Colon (tissue), 2 donors: ENCODE measurements around the gene GPATCH1.
"Not testable (repeated sequence)": the region's sequence is repeated elsewhere in the genome, so short reads cannot be mapped to it uniquely, and the experiment has no call there.

Experiments used
- FAIRE-seq: peaks from 2 replicates; lab custom pipeline; 2012; peaks lifted over from hg19 to GRCh38; lab: Jason Lieb, UNC
- donor health status: control.
- donor health status: control.

Gene GPATCH1

DNA sequence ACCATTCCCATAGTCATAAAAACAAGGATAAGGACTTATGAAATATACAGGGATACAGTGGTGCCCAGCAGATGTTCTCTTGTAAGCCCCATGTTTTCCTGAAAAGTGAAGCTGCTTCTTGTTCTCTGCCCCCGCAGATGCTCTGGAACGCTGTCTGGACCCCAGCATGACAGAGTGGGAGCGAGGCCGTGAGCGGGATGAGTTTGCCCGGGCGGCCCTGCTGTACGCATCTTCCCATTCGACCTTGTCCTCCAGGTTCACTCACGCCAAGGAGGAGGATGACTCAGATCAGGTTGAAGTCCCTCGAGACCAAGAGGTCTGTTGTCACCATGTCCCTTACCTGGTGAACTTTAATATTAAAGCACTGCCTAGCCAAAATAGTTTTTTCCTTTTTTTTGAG is 30.6 kb downstream of the GPATCH1 start:
- FAIRE-seq: no peak

DNA sequence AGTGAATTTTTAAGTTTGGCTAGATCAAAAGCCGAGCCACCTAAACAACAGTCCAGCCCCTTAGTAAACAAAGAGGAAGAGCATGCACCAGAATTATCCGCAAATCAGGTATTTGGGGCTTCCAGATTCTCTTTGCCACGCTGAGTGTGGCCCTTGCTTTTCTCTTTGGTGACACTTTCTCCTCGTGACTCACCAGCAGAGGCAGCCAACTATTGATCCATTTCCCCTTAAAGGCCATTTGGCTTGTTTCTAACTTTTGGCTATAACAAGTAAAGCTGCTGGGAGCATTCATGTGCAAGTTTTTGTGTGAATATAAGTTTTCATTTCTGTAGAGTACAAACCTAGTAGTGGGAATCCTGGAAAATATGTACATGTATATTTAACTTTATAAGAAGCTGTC is 33.3 kb downstream of the GPATCH1 start:
- no peak for FAIRE-seq

GRCh38 chr19:33117501-33117900 is 36.5 kb downstream of the GPATCH1 start:
- FAIRE-seq: no peak

DNA sequence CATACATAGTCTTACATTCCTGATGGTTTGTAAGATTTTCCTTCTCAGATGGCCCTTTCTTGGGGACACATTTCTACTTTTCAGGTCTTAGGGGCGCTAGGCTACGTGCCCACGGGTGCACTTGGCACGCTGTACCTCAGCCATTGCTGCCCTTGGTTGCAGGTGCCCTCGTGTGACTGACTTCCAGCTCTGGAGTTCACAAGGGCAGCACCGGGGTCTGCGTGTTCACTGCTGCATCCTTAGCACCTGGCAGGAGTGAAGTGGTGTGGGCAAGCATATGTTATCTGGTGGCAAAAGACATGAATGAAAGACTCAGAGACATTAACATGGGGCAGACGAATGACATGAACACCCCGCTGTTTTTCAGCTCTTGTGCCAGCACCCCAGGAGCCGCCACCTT is 37.7 kb downstream of the GPATCH1 start:
- FAIRE-seq: no peak

- no peak for FAIRE-seq
These were observed 43.5 kb downstream of the GPATCH1 start for GRCh38 chr19:33124207-33125098.

DNA sequence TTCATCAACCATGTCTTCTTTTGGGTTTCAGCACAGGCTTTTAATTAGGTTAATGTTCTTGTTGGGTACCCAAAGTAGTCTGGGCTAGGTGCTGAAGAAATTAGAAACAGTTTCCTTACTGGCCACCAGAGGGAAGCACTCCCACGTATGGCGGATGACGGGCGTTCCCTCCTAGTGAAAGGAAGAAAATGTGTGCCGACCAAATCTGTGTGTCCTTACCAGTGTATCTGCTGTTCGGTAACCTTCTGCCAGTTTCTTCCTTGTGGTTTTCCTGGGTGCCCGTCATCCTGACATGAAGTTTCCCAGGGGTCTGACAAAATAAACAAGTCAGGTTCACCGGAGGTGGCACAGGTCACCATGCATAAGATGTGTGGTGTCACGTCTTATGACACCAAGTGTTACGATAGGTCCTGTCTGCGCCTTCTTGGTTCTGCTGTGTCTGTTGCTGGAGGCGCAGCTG is 45.0 kb downstream of the GPATCH1 start:
- FAIRE-seq: no peak

DNA sequence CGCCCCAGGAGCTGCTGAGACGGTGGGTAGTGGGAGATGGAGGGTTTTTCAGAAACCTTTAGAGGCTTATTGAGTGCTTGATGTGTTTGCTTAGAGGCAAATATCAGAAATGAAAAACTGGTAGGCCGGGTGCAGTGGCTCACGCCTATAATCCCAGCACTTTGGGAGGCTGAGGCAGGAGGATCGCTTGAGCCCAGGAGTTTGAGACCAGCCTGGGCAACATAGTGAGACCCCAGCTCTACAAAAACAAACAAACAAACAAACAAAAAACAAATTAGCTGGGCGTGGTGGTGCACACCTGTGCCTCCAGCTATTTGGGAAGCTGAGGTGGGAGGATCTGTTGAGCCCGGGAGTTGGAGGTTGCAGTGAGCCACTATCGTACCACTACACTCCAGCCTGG is 45.7 kb downstream of the GPATCH1 start:
- not testable (repeated sequence) for FAIRE-seq

GRCh38 chr19:33129901-33130300 is 48.9 kb downstream of the GPATCH1 start:
- FAIRE-seq: no peak

DNA sequence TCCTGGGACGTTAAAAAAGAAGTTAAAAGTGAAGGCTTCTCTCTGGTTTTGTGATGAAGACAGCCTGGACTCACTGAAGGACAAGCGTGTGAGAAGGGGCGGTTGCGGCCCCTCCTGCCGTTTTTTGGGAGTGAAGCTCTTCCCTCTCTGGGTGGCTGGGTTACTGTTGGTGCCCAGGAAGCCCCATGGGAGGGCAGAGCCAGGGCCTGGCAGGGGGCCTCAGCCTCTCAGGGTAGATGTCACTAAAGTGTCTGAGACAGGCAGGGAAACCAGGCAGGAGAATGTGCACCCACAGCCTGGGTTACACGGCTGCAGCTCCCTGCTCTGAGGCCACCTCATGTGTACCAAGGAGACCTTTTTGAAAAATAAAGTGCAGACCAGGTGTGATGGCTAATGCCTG is 49.5 kb downstream of the GPATCH1 start:
- FAIRE-seq: no peak

DNA sequence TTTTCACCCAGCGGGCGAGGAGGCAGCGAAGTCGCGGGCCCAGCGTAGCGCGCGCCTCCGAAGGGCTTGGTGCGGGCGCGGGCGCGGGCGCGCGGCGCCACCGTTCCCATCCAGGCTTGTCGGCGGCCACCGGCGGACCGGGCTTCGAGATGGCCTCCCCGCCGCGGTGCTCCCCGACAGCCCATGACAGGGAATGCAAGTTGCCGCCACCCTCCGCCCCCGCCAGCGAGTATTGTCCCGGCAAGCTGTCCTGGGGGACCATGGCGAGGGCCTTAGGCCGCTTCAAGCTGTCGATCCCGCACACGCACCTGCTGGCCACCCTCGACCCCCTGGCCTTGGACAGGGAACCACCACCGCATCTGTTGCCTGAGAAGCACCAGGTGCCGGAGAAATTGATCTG is 51.0 kb downstream of the GPATCH1 start, which contains the start of gene WDR88:
Gene WDR88 (plus strand): TSS at position 94 of the 400 bp plus-strand sequence. CDS start 56 bp downstream, at position 150.
- FAIRE-seq: no peak

DNA sequence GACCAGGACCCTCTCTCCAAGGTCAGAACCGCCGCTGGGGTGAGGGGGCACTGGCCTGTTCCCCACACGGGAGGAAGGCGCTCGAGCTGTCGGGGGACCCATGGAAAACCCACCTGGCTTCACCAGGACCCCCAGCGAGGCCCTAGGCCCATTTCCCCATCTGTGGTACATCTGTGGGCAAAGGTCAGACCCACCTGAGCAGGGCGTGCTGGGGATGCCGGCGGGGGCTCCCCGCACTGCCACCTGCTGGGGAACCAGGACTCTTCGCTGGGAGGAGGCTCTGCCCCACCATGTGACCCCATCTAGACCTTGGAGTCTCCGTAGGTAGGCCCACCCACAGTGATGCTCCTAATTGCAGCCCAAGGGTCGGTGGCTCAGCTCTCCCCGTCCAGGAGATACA is 51.4 kb downstream of the GPATCH1 start:
- no peak for FAIRE-seq

DNA sequence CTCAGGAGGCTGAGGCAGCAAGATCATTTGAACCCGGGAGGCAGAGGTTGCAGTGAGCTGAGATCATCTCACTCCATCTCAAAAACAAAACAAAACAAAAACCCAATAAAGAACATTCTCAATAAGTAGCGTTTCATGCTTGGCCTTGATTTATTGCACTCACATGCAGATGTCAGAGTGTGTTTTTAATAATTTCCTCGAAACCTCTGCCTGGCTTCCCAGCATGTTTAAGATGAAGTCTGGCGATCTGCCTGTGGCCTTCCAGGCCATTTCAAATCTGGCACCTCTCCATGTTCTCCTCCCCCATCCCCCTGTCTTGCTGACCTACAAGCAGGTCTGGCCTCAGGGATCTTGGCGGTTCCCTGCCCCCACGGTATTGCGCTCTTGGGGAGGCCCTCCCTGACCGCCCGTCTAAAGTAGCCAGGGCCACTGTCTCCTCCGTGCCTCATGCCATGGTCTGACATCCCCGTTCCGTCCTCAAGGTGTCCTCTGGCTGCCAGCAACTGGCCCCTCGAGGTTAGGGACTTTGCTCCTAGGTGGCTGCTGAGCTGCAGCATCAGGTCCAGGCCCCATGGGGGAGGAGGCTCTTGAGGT is 52.6 kb downstream of the GPATCH1 start:
- FAIRE-seq: no peak

DNA sequence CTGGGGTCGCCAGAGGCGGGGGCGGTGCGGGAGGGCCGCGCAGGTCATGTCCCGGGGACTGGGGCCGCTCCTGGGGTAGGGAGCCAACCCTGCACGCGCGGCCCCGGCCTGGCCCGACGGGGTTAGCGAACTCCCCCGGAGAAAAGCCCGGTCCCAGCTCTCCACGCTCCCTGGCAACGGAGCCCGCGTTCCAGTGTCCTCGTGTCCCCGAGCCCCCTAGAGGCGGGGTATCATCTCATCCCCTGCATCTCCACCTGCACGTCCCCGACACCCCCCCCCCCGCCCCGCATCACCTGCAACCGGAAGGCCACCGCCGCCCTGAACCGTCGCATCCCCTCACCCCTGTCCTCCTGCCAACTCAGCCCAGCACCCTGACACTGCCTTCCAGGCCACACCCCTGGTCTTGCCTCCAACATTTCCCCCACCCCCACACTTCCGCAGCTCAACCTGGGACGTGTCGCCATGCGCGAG is 53.6 kb downstream of the GPATCH1 start:
- no peak for FAIRE-seq

- FAIRE-seq: no peak
These were observed 58.2 kb downstream of the GPATCH1 start for GRCh38 chr19:33139165-33139564.

GRCh38 chr19:33143897-33144405 is 63.0 kb downstream of the GPATCH1 start:
- no peak for FAIRE-seq

DNA sequence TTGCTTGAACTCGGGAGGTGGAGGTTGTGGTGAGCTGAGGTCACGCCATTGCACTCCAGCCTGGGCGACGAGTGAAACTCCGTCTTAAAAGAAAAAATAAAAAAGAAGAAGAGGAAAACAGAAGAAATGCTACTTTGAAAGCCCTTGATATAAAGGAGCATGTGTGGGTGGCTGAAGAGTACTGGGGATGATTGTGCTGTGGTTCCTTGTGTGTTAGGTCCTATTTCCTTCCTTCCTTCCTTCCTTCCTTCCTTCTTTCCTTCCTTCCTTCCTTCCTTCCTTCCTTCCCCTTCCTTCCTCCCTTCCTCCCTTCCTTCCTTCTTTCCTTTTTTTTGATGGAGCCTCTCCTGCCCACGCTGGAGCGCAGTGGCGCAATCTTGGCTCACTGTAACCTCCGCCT is 65.2 kb downstream of the GPATCH1 start:
- FAIRE-seq: no peak

GRCh38 chr19:33147538-33147937 is 66.6 kb downstream of the GPATCH1 start:
- FAIRE-seq: no peak

- no peak for FAIRE-seq
These were observed 70.0 kb downstream of the GPATCH1 start for GRCh38 chr19:33150852-33151518.

GRCh38 chr19:33152176-33152575 is 71.2 kb downstream of the GPATCH1 start:
- no peak for FAIRE-seq

GRCh38 chr19:33152625-33153024 is 71.6 kb downstream of the GPATCH1 start:
- FAIRE-seq: not testable (repeated sequence)

- FAIRE-seq: not testable (repeated sequence)
These were observed 73.3 kb downstream of the GPATCH1 start for GRCh38 chr19:33154313-33154712.

DNA sequence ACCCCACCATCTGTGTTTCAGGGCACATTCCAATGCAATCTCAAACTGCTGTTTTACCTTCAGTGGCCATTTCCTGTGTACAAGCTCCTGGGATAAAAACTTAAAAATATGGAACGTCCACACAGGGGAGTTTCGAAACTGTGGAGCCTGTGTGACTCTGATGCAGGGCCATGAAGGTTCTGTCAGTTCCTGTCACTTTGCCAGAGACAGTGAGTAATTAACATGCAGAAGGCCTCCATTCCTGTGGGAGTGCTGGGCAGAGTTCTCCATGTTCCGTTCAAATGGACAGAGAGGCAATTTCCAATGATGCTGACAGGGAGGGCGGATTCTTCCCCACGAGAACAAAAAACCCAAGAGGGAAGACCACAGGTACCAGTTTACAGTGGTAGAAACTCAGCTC is 75.4 kb downstream of the GPATCH1 start:
- no peak for FAIRE-seq

DNA sequence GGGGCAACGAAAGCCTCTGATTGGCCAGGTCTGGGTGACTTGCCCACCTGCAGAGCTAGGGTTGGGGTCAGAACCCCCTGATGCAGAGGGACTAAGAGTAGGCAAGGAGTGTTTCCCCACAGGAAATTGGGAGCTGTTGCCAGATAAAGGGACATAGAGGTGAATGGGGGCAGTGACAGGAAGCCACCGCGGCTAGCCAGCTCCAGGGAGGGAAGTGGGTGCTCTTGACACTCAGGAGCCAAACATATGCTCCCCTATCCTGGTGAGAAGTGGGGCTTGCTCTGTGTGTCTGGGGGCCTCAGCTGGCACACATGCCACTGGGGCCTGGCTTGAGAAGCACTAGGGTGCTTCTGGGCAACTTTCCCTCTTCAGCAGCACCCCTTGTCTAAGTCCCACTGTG is 76.9 kb downstream of the GPATCH1 start:
- FAIRE-seq: no peak
